Peyer's patch (tissue), 4 donors: ENCODE data around the gene ATP2B3.

Experiments used
- POLR2A ChIP-seq, 2 donors: fragments of 450-650 bp; IDR thresholded peaks; one replicate each; pipeline ENCODE4 v1.5.1; 2017; ENCODE audit warnings: antibody characterized with exemption in 2 of 2, mild to moderate bottlenecking in 2 of 2, moderate library complexity in 2 of 2
- TF ChIP-seq, protein P1 (sequence below), 6 experiments: fragments of 450-650 bp in 4 of 6; fragments of 200-600 bp in 2 of 6; sonication (generic) in 1 of 6; IDR thresholded peaks; one replicate each; pipeline ENCODE4 v1.5.1; 2017 to 2019; ENCODE audit warnings: antibody characterized with exemption in 6 of 6, mild to moderate bottlenecking in 3 of 6, moderate library complexity in 1 of 6

DNA sequence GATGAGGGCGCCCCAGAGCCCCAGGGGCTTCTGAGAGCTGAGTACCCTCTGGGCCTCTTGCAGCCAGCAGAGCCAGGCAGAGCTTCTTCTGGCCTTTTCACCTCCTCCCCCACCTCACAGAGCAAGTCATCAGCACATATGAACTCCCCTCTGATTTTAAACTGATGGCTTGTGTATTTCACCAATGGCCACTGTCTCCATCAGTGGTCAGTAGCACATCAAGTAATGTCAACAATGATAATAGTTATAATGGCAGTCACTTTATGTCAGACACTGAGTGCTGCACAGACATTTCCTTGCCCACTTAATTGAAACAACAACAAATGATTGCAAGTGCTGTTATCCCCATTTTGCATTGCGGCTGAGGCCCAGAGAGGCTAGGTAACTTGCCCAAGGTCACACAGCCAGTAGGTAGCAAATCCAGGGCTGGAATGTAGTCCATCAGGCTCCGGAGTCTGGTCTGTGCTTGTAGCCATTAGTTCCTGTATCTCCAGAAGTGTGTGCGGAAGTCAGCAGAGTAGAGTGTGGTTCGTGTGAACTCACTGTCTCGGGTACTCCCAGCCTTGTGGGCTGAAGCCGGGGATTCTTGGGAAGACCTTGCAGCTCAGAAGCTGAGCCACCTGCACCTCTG is 3.0 kb downstream of the ATP2B3 start:
- TF ChIP-seq, protein P1, sequence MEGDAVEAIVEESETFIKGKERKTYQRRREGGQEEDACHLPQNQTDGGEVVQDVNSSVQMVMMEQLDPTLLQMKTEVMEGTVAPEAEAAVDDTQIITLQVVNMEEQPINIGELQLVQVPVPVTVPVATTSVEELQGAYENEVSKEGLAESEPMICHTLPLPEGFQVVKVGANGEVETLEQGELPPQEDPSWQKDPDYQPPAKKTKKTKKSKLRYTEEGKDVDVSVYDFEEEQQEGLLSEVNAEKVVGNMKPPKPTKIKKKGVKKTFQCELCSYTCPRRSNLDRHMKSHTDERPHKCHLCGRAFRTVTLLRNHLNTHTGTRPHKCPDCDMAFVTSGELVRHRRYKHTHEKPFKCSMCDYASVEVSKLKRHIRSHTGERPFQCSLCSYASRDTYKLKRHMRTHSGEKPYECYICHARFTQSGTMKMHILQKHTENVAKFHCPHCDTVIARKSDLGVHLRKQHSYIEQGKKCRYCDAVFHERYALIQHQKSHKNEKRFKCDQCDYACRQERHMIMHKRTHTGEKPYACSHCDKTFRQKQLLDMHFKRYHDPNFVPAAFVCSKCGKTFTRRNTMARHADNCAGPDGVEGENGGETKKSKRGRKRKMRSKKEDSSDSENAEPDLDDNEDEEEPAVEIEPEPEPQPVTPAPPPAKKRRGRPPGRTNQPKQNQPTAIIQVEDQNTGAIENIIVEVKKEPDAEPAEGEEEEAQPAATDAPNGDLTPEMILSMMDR (IDR thresholded peaks at IDR 0.05) = no peak
- TF ChIP-seq POLR2A (IDR thresholded peaks at IDR 0.05) = no peak
